Keratinocyte (primary cell): ENCODE results near the gene RFESD.

Experiments used
- EZH2 ChIP-seq: IDR thresholded peaks from one replicate; pipeline ENCODE4 v1.6.1; 2012; ENCODE audit warnings: inconsistent platforms, mild to moderate bottlenecking, low read length, moderate library complexity
- TF ChIP-seq, protein P1 (sequence below), 3 experiments: IDR thresholded peaks in 1 of 3; conservative IDR thresholded peaks in 1 of 3; optimal IDR thresholded peaks in 1 of 3; 2 replicates in 2 of 3; 3 replicates in 1 of 3; pipeline versions ENCODE3 to v1.5.1; 2011; ENCODE audit warnings: low read length in 3 of 3, mild to moderate bottlenecking in 3 of 3, moderate library complexity in 2 of 3, control low read depth in 1 of 3, inconsistent platforms in 1 of 3; ENCODE audit not compliant: insufficient read depth in 2 of 3; ENCODE audit errors: extremely low read depth in 1 of 3

DNA sequence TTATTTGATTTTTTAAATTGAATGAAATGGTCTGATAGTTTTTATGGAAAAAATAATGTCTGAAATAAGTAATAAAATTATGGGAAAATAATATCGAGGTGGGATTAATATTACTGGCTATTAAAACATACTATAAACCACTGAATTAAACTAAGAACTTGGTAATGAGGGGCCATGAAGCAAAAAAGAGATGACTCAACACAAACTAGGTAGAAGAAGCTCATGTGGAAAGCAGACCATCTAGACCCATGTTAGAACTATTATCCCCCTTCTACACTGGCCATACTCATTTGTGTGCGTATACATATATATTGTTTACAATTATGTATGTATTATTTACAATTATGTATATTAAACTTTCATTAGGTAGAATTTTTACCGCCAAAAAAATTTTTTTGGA, 35.2 kb upstream of the RFESD start:
- TF ChIP-seq, protein P1, sequence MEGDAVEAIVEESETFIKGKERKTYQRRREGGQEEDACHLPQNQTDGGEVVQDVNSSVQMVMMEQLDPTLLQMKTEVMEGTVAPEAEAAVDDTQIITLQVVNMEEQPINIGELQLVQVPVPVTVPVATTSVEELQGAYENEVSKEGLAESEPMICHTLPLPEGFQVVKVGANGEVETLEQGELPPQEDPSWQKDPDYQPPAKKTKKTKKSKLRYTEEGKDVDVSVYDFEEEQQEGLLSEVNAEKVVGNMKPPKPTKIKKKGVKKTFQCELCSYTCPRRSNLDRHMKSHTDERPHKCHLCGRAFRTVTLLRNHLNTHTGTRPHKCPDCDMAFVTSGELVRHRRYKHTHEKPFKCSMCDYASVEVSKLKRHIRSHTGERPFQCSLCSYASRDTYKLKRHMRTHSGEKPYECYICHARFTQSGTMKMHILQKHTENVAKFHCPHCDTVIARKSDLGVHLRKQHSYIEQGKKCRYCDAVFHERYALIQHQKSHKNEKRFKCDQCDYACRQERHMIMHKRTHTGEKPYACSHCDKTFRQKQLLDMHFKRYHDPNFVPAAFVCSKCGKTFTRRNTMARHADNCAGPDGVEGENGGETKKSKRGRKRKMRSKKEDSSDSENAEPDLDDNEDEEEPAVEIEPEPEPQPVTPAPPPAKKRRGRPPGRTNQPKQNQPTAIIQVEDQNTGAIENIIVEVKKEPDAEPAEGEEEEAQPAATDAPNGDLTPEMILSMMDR (optimal IDR thresholded peaks at IDR 0.05 in 1 of 3, IDR thresholded peaks at IDR 0.05 in 1 of 3, conservative IDR thresholded peaks at IDR 0.05 in 1 of 3; ENCODE audit: extremely low read depth in 1 of 3, insufficient read depth in 2 of 3, low read length in 3 of 3) = no peak
- TF ChIP-seq EZH2 = no peak
